ENCODE measurements around the gene RAB28. TPM values are rescaled to one million over a fixed set of nuclear protein-coding genes. Genes with fewer than 3 reads are reported as not detected.

RAB28 gene
- total and polyA plus RNA-seq, 9 of the 15 experiments (the other 6 are each of a cell fraction or from before 2014, with no cell fraction given): 6.7 to 40.4 (median 23.0) TPM

DNA sequence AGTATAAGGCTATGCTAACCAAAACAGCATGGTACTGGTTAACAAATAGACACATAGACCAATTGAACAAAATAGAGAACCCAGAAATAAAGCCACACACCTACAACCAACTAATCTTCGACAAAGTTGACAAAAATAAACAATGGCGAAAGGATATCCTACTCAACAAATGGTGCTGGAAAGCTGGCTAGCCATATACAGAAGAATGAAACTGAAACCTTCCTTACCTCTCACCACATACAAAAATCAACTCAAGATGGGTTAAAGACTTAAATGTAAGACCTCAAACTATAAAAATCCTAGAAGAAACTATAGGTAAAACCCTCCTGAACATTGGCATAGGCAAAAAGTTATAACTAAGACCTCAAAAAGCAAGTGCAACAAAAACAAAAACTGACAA is 47.2 kb downstream of the RAB28 start (continued):
- TF ChIP-seq NFE2 (IDR thresholded peaks at IDR 0.05; ENCODE audit: low read depth): no peak

DNA sequence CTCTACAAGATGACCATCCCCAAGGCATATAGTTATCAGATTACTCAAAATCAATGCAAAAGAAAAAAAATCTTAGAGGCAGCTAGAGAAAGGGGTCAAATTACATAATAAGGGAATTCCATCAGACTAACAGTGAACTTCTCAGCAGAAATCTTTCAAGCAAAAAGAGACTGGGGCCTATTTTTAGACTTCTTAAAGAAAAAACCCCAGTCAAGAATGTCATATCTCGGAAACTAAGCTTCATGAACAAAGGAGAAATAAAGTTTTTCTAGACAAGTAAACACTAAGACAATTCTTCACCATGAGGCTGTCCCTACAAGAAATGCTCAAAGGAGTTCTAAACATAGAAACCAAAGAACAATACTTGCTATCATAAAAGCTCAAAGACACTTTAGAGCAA is 51.7 kb downstream of the RAB28 start:
- DNase-seq (ENCODE audit: extremely low read depth in 1 of 4, low spot score in 3 of 4): no peak
- H3K4me1 ChIP-seq (replicated peaks in 1 of 2; ENCODE audit: control insufficient read depth in 2 of 2, insufficient read depth in 2 of 2, low read length in 2 of 2): peaks cover 8 to 12% of the 10 kb centered on the region in 2 experiments; a peak in 3 of 5 replicates
- H3K9me1 ChIP-seq (ENCODE audit: control insufficient read depth, insufficient read depth, low read length): peaks cover 4% of the 10 kb centered on the region
- no peak for TF ChIP-seq ZNF232 (CRISPR knock-in tag; IDR thresholded peaks at IDR 0.05)
- no peak for TF ChIP-seq ZNF561 (CRISPR knock-in tag; conservative IDR thresholded peaks at IDR 0.05)
- no peak for TF ChIP-seq ZNF347 (CRISPR knock-in tag; IDR thresholded peaks at IDR 0.05; ENCODE audit: low read depth)
- TF ChIP-seq KLF16 (IDR thresholded peaks at IDR 0.05): no peak
- TF ChIP-seq RFX1 (IDR thresholded peaks at IDR 0.05): no peak
- TF ChIP-seq RAD21 (CRISPR knock-in tag; conservative IDR thresholded peaks at IDR 0.05 in 1 of 2, IDR thresholded peaks at IDR 0.05 in 1 of 2): no peak
- TF ChIP-seq NR2C1 (IDR thresholded peaks at IDR 0.05): no peak
- TF ChIP-seq NR2C1 (tag; IDR thresholded peaks at IDR 0.05): no peak
- no peak overlapping the region for H3K4me3 ChIP-seq
- H3K9ac ChIP-seq (ENCODE audit: insufficient read depth in 1 of 2, low read depth in 2 of 2, low read length in 2 of 2): no peak overlapping the region
- H3K27ac ChIP-seq (ENCODE audit: extremely low read depth, low read depth, low read length): no peak overlapping the region
- in situ Hi-C loops (cut with MboI) (no loop called here), intact Hi-C loops (cut with micrococcal nuclease) (loop anchor here (5.0 to 10.0 kb wide), 3 partner anchors 65 to 238 kb away; no protein-coding TSS in a partner anchor)
- no peak for FAIRE-seq
- ChIA-PET POLR2A (interaction anchor here (1.6 to 2.0 kb wide), 2 partner anchors 11 to 27 kb away, joined by 4 to 7 read pairs; no protein-coding TSS in a partner anchor), CTCF (ENCODE audit: low intra/inter-chr PET ratio) (no interaction called here)
- WGBS (ENCODE audit: insufficient coverage, low coverage, missing lambda C conversion rate): 100% methylated on average over 1 of the region's 1 CpG
- H3K9me3 ChIP-seq (replicated peaks; ENCODE audit: control insufficient read depth, insufficient read depth, low read depth, low read length): no peaks in the 10 kb centered on the region; the same call in 1 of the 2 replicates
- no TSS peak for BruUV-seq (replicated peaks)
- no peak for ATAC-seq
- no peaks in the 10 kb centered on the region for H3K27me3 ChIP-seq (ENCODE audit: control insufficient read depth in 2 of 2, insufficient read depth in 2 of 2, low read length in 2 of 2)
- H2AFZ ChIP-seq (ENCODE audit: low read depth, low read length): no peak overlapping the region
- H4K20me1 ChIP-seq (replicated peaks; ENCODE audit: control insufficient read depth, insufficient read depth, low read length): 0 out of 2 replicates have a peak, but pooled peaks cover 5% of the 10 kb centered on the region
- peaks cover 44% of the 10 kb centered on the region for H3K79me2 ChIP-seq (ENCODE audit: control insufficient read depth, insufficient read depth, low read length)
- H3K4me2 ChIP-seq (ENCODE audit: insufficient read depth, low read length): no peak overlapping the region
- H3K36me3 ChIP-seq (ENCODE audit: control insufficient read depth, insufficient read depth, low read length): no peaks in the 10 kb centered on the region; the same call in 2 of the 3 replicates
